Esophagus squamous epithelium (tissue), 5 donors: ENCODE data around the gene DPY19L2. TPM values are rescaled to one million over a fixed set of nuclear protein-coding genes. Genes with fewer than 3 reads are reported as not detected.
"Not testable (repeated sequence)": the region's sequence is repeated elsewhere in the genome, so short reads cannot be mapped to it uniquely, and the experiment has no call there.

Experiments used
- DNase-seq: peaks from one replicate; lab custom pipeline; 2025; lab: John Stamatoyannopoulos, UW
- H3K27ac ChIP-seq, 4 donors: fragments of 200-600 bp; sonication (generic); one replicate each; pipeline ENCODE4 v1.5.1; 2016 to 2019; ENCODE audit warnings: mild to moderate bottlenecking in 1 of 4
- H3K27me3 ChIP-seq, 4 donors: fragments of 200-600 bp; sonication (generic); 1 replicate in 3 of 4; 2 replicates in 1 of 4; pipeline versions ENCODE4 v1.5.1 to v1.6.0; 2017 to 2021; ENCODE audit warnings: antibody characterized with exemption in 1 of 4
- H3K36me3 ChIP-seq, 3 donors: fragments of 200-600 bp; sonication (generic); one replicate each; pipeline ENCODE4 v1.5.1; 2016 to 2019
- H3K4me1 ChIP-seq, 3 donors: fragments of 200-600 bp; sonication (generic); one replicate each; pipeline ENCODE4 v1.5.1; 2017 to 2019
- H3K4me3 ChIP-seq, 4 donors: fragments of 200-600 bp; sonication (generic); 1 replicate in 3 of 4; 2 replicates in 1 of 4; pipeline ENCODE4 v1.5.1; 2016 to 2019; ENCODE audit warnings: mild to moderate bottlenecking in 2 of 4, moderate library complexity in 1 of 4
- H3K9me3 ChIP-seq, 3 donors: fragments of 200-600 bp; sonication (generic); one replicate each; pipeline ENCODE4 v1.5.1; 2016 to 2019
- CTCF ChIP-seq, 6 experiments: fragments of 450-650 bp in 4 of 6; fragments of 200-600 bp in 2 of 6; sonication (generic) in 2 of 6; IDR thresholded peaks; one replicate each; pipeline ENCODE4 v1.5.1; 2016 to 2019; ENCODE audit warnings: antibody characterized with exemption in 6 of 6, mild to moderate bottlenecking in 4 of 6, moderate library complexity in 4 of 6
- POLR2A ChIP-seq, 4 donors: fragments of 450-650 bp; IDR thresholded peaks; one replicate each; pipeline ENCODE4 v1.6.1; 2017; ENCODE audit warnings: antibody characterized with exemption in 4 of 4, mild to moderate bottlenecking in 4 of 4, moderate library complexity in 3 of 4
- WGBS, 2 donors: methylation state at CpG; one replicate each; pipeline ENCODE4 v1.1.5; 2018; 5-methylcytosine and 5-hydroxymethylcytosine counted together
- intact Hi-C: fragments of 100-400 bp; cut with DNase I; formaldehyde crosslinking; loops from one replicate; pipeline ENCODE4 v1.15.0; 2022
- total RNA-seq, 4 donors: library from RNA; depleted of rRNA; stranded (reverse); fragments of >200 nt; gene quantifications; one replicate each; pipeline ENCODE4 v1.1.0, GENCODE V29; 2016
- donor health status: DM: yes; HTN: yes; CAD: no.

DPY19L2 gene
- total RNA-seq: 1 to 10 TPM in 3 of 4 donors, under 1 TPM in 1; 0.15 to 7.1 (median 1.0) TPM

GRCh38 chr12:63668028-63668799 is at the start of gene DPY19L2:
Gene DPY19L2 (minus strand): TSS chr12:63668493. CDS start chr12:63668393, 100 bp downstream.
- no peak for DNase-seq
- H3K4me1 ChIP-seq: peaks cover 0 to 28% (median 0%) of the 10 kb centered on the region in 3 donors
- intact Hi-C loops: no loop called here
- peaks cover 0 to 11% (median 0%) of the 10 kb centered on the region in 4 donors for H3K27me3 ChIP-seq
- H3K27ac ChIP-seq: peak within 1 kb of the TSS; percentile 61 to 81 (median 77)
- H3K4me3 ChIP-seq: peak within 1 kb of the TSS; percentile 43 to 72 (median 66)
- H3K9me3 ChIP-seq: no peaks in the 10 kb centered on the region
- 0 to 1% methylated on average over 18 to 22 of the region's 56 CpGs for WGBS, 2 donors
- H3K36me3 ChIP-seq: no peaks in the 10 kb centered on the region
- no peak for TF ChIP-seq POLR2A (IDR thresholded peaks at IDR 0.05)
- TF ChIP-seq CTCF (IDR thresholded peaks at IDR 0.05): no peak

GRCh38 chr12:63716891-63717290 is 48.6 kb upstream of the DPY19L2 start:
- DNase-seq, intact Hi-C loops, H3K36me3 ChIP-seq, H3K4me3 ChIP-seq, H3K27me3 ChIP-seq, H3K4me1 ChIP-seq, H3K27ac ChIP-seq, H3K9me3 ChIP-seq: not testable (repeated sequence)
- 74 to 80% methylated on average over 4 of the region's 4 CpGs for WGBS, 2 donors

GRCh38 chr12:63715107-63715625 is 46.9 kb upstream of the DPY19L2 start:
- H3K27ac ChIP-seq, intact Hi-C loops, H3K4me1 ChIP-seq, H3K9me3 ChIP-seq, DNase-seq, H3K36me3 ChIP-seq, H3K4me3 ChIP-seq, H3K27me3 ChIP-seq: not testable (repeated sequence)
- 60 to 76% methylated on average over 3 of the region's 3 CpGs for WGBS, 2 donors

GRCh38 chr12:63714409-63714808 is 46.1 kb upstream of the DPY19L2 start:
- H3K9me3 ChIP-seq, H3K4me3 ChIP-seq, H3K27me3 ChIP-seq, intact Hi-C loops, H3K27ac ChIP-seq, DNase-seq, H3K36me3 ChIP-seq, H3K4me1 ChIP-seq: not testable (repeated sequence)
- 63 to 67% methylated on average over 1 of the region's 1 CpG for WGBS, 2 donors

GRCh38 chr12:63713681-63714075 is 45.4 kb upstream of the DPY19L2 start:
- H3K27me3 ChIP-seq, H3K36me3 ChIP-seq, H3K4me3 ChIP-seq, H3K9me3 ChIP-seq, H3K4me1 ChIP-seq, intact Hi-C loops, DNase-seq, H3K27ac ChIP-seq: not testable (repeated sequence)
- WGBS, 2 donors: 37 to 59% methylated on average over 2 of the region's 2 CpGs

GRCh38 chr12:63712979-63713680 is 44.8 kb upstream of the DPY19L2 start:
- H3K27ac ChIP-seq, H3K9me3 ChIP-seq, H3K4me1 ChIP-seq, H3K27me3 ChIP-seq, intact Hi-C loops, H3K36me3 ChIP-seq, DNase-seq, H3K4me3 ChIP-seq: not testable (repeated sequence)
- WGBS, 2 donors: 71% methylated on average over 1 of the region's 1 CpG; no CpG with 5 or more reads in 1 of the 2 donors

GRCh38 chr12:63712376-63712974 is 44.2 kb upstream of the DPY19L2 start:
- H3K4me3 ChIP-seq, H3K27me3 ChIP-seq, DNase-seq, H3K9me3 ChIP-seq, H3K27ac ChIP-seq, H3K4me1 ChIP-seq, intact Hi-C loops, H3K36me3 ChIP-seq: not testable (repeated sequence)
- WGBS, 2 donors: 72 to 85% methylated on average over 2 of the region's 2 CpGs

GRCh38 chr12:63711339-63711738 is 43.0 kb upstream of the DPY19L2 start:
- intact Hi-C loops, H3K4me3 ChIP-seq, H3K4me1 ChIP-seq, DNase-seq, H3K9me3 ChIP-seq, H3K36me3 ChIP-seq, H3K27ac ChIP-seq, H3K27me3 ChIP-seq: not testable (repeated sequence)
- 57 to 72% methylated on average over 2 of the region's 2 CpGs for WGBS, 2 donors
